Measurements from ENCODE around the gene ADSL. TPM values are rescaled to one million over a fixed set of nuclear protein-coding genes. Genes with fewer than 3 reads are reported as not detected.

Gene ADSL
- total RNA-seq, 1 donor from 2014 or later, result 110 TPM

DNA sequence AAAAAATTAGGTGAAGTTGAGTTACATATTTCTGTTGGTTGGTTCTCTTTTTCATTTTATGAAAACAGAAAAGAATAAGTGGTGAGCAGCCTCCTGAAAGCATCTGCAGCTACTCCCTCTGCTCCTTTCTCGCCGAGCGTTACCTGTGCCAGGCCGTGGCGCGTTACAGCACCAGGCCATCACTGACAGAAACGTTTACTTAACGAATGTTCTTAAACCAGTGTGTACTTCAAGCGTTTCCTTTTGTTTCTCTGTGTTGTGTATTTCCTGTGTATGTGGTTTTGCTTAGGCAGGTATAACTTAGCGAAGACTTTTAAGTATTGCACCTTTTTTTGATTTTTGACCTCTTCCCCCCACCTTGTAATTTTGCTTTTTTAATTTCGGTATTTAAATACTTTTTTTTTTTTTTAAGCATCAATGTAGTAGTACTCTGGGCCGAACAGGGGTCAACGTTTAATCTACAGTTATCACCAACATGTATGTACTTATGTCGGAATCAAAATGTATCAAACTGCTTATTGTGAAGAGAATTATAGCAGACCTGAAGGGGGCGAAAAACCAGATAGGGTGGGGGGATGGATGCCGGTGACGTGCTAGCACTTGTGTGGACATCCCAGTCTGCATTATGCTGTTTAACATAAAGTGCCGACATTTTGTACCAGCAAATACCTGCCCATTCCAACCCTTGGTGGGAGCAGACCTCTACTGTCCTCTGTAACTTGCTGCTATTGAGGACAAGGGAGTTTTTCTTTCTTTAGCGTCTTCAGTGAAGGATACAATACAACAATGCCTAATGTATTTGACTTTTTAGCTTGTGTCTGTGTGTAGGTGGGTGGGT lies 21.6 kb upstream of the ADSL start:
- FAIRE-seq, result no peak
- peaks cover 5% of the 10 kb centered on the region for H3K36me3 ChIP-seq (ENCODE audit: control insufficient read depth, insufficient read depth, low read length)

DNA sequence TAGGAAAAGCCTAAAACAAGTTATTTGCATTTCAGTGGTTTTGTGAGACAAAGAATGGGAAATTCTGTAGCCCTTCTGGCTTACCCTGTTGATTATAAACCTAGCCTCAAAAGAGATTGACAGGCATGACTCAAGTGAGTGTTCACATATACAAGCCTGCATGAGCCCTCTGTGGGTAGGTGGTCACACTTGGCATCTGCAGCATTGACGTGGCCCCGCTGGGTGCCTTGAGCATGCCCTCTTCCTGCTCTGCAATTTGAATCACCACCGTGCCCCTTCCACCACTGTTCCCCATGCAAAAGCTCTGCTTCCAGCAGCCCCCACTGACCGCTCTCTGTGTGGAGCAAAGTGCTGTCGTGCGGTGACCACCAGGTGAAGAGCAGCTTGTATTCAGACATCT lies 21.0 kb upstream of the ADSL start:
- TF ChIP-seq, protein P1, sequence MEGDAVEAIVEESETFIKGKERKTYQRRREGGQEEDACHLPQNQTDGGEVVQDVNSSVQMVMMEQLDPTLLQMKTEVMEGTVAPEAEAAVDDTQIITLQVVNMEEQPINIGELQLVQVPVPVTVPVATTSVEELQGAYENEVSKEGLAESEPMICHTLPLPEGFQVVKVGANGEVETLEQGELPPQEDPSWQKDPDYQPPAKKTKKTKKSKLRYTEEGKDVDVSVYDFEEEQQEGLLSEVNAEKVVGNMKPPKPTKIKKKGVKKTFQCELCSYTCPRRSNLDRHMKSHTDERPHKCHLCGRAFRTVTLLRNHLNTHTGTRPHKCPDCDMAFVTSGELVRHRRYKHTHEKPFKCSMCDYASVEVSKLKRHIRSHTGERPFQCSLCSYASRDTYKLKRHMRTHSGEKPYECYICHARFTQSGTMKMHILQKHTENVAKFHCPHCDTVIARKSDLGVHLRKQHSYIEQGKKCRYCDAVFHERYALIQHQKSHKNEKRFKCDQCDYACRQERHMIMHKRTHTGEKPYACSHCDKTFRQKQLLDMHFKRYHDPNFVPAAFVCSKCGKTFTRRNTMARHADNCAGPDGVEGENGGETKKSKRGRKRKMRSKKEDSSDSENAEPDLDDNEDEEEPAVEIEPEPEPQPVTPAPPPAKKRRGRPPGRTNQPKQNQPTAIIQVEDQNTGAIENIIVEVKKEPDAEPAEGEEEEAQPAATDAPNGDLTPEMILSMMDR (IDR thresholded peaks at IDR 0.05; ENCODE audit: insufficient read depth, low read length, severe bottlenecking), result no peak
- DNase-seq (ENCODE audit: low read depth) (no peak), FAIRE-seq (no peak)
- no peaks in the 10 kb centered on the region for H3K27me3 ChIP-seq (ENCODE audit: control insufficient read depth, insufficient read depth, low read length)
- no peak overlapping the region for H3K4me3 ChIP-seq (ENCODE audit: low read depth, low read length)
- H3K36me3 ChIP-seq (ENCODE audit: control insufficient read depth, insufficient read depth, low read length), result peaks cover 5% of the 10 kb centered on the region

More for the DNA sequence above, 21.6 kb upstream of the ADSL start:
- Histone ChIP-seq H3K27me3 (ENCODE audit: control insufficient read depth, insufficient read depth, low read length) (no peaks in the 10 kb centered on the region), H3K4me3 (ENCODE audit: low read depth, low read length) (no peak overlapping the region)
- no peak for DNase-seq (ENCODE audit: low read depth)
- TF ChIP-seq, protein P1 (IDR thresholded peaks at IDR 0.05; ENCODE audit: insufficient read depth, low read length, severe bottlenecking), result no peak

DNA sequence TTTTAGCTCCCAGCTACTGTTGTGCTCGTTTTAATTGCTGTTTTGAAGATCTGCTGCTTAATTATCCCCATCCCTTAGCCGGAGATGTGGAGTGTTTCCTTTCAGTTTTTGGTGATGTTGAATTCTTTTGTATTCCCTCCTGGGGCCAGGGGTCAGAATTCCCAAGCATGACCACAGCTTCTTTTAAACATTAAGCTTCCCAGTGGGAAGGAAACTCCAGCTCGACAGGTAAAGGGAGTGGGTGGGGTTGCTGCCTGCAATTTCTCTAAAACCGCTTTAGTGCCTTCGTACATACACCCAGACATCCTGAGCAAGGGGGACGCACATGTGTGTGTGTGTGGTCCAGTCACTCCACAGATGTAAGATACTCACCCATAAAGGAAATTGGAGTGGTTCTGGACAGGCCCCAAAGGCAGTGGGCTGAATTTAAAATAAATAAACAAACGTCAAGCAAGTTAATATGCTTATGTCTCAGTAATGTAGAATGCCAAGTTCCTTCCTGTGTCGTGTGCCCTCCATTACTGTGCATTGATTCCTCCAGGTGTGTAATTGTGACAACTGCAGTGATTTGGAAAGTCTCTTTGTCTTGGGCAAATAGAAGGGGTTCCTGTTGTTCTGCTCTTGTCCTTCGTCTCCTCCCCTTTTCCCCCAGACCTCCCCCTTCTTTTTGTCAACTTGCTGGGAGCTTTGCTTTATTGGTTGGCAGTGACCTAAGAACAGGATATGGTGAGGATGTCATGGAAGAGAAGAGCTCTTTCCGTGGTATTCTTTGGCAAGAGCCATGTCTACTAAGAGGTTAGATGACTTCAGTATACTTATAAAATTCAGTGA lies 19.2 kb upstream of the ADSL start:
- H3K27me3 ChIP-seq (ENCODE audit: control insufficient read depth, insufficient read depth, low read length), result no peaks in the 10 kb centered on the region
- FAIRE-seq (no peak), DNase-seq (ENCODE audit: low read depth) (no peak)
- no peak overlapping the region for H3K4me3 ChIP-seq (ENCODE audit: low read depth, low read length)
- H3K36me3 ChIP-seq (ENCODE audit: control insufficient read depth, insufficient read depth, low read length), result no peaks in the 10 kb centered on the region
- TF ChIP-seq, protein P1 (IDR thresholded peaks at IDR 0.05; ENCODE audit: insufficient read depth, low read length, severe bottlenecking), result no peak

DNA sequence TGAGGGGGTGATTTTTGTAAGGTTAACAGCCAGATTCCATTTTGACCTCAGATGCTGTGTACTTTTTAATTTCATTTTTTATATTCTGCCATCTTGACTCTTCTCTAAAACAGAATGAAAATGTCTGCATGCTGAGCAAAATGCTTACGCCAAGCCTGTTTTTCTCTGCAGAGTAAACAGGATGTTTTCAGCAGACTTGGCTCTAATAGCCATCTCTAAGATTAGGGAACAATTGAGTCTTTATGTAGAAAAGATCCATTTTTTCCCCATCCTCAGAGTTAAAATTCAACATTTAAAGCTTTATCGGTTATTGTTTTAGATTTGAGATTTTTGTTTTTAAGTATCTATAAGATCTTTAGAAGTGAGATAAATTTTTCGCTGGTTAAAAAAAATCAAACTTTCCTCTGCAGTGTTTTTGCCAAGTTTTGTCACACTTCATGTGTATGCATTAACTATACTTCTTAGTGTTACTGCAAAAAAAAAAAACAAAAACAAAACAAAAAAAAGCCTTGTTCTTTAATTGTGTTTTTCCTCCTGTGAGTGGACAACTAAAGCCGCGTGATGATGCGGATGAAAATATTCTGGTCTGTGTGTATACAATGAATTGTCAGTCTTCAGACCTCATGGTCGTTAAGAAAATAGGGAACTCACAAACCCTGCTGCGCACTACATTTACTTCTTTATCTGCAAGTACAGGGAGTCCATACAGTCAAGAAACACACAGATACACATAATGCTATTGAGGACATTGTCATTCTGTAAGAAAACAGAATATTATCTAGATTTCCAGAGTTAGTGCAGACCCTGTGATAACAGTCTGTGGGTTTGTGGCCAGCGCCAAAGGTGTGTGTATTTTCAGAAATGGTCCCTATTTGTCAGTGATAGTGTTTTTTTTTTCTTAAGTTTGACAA lies 17.5 kb upstream of the ADSL start:
- Histone ChIP-seq H3K4me3 (ENCODE audit: low read depth, low read length) (no peak overlapping the region), H3K36me3 (ENCODE audit: control insufficient read depth, insufficient read depth, low read length) (no peaks in the 10 kb centered on the region), H3K27me3 (ENCODE audit: control insufficient read depth, insufficient read depth, low read length) (no peaks in the 10 kb centered on the region)
- TF ChIP-seq, protein P1 (IDR thresholded peaks at IDR 0.05; ENCODE audit: insufficient read depth, low read length, severe bottlenecking), result no peak
- DNase-seq (ENCODE audit: low read depth) (no peak), FAIRE-seq (no peak)

DNA sequence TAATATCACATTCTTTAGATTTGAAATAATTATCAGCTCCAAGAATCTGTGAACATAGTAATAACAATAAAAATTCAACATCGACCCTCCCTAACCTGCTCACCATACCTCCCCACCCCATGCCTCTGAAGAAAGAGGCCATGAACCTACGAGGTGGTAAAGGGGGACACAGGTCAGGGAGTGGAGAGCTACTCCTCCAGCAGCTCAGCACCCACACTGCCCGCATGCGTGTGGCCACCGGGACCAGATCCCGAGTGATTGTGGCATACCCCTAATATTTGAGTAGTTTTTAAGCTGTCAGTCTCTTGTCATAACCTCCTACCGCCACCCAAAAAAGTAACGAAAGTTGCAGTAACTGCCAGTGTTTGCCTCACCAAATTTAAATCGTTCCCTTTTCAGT lies 16.8 kb upstream of the ADSL start:
- H3K4me3 ChIP-seq (ENCODE audit: low read depth, low read length), result no peak overlapping the region
- DNase-seq (ENCODE audit: low read depth), result no peak
- no peak for FAIRE-seq
- H3K36me3 ChIP-seq (ENCODE audit: control insufficient read depth, insufficient read depth, low read length), result no peaks in the 10 kb centered on the region
- H3K27me3 ChIP-seq (ENCODE audit: control insufficient read depth, insufficient read depth, low read length), result no peaks in the 10 kb centered on the region
- TF ChIP-seq, protein P1 (IDR thresholded peaks at IDR 0.05; ENCODE audit: insufficient read depth, low read length, severe bottlenecking), result no peak

All from bronchial epithelial cell (primary cell).